Measurements from ENCODE around the gene ORC5.

ORC5 gene

DNA sequence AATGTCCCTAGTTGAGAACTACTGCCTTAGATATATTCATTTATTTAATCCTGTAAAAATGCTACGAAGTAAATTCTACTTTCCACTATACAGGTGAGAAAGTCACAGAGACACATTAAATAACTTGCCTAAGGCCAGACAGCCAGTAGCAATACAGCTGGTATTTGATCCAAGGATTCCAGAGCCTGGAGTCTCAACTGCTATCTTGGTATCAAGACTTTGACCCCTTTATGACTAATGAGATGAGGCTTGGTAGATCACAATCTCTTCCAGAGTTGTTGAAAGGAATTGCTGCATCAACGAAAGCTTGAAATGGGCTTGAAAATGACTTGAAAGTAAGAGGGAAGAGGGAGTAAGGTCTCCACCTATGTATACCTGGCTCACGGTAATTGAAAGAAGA, 83.3 kb downstream of the ORC5 start:
- DNase-seq: no peak

DNA sequence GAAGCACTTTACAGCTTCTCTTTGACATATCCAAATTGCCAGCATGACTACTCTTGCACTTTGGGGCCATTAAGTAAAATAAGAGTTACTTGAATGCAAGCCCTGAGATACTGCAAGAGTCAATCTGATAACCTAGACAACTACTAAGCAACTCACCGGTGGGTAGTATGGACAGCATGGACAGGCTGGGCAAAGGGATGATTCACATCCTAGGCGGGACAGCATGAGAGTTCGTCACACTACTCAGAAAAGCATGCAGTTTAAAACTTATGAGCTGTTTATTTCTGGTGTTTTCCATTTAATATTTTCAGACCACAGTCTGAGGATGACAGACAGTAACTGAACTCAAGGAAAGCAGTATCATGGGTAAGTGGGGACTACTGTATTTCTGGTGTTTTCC, 84.0 kb downstream of the ORC5 start:
- no peak for DNase-seq

DNA sequence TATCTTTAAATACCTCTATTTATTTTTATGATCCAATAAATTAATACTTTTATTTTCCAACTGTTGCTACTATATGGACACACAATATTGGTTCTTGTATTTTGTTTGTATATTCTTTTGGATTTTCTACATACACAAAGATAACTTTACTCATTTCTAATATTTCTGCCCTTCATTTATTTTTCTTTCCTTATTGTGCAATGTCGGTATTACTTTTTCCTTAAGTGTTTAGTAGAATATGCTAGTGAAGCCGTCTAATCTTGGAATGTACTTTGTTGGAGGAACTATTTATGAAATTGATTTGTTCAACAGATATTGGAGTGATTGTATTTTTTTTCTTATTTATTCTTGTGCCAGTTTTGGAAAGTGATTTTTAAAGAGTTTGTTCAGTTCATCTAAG, 94.0 kb downstream of the ORC5 start:
- no peak for DNase-seq

DNA sequence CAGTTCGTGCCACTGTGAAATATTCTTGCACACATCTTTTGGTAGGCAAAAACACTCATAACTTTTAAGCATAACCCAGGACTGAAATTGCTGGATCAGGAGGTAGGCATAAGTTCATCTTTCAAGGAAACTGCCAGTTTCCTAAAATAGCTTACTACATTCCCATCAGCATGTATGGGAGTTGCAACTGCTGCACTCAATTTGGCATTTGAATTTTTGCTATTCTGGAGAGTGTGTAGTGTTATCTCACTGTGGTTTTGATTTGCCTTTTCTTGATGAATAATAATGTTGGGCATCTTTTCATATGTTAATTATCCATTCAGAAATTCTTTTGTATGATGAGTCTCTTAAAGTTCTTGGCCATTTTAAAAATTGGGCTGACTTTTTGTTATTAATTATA, 95.2 kb downstream of the ORC5 start:
- no peak for DNase-seq

DNA sequence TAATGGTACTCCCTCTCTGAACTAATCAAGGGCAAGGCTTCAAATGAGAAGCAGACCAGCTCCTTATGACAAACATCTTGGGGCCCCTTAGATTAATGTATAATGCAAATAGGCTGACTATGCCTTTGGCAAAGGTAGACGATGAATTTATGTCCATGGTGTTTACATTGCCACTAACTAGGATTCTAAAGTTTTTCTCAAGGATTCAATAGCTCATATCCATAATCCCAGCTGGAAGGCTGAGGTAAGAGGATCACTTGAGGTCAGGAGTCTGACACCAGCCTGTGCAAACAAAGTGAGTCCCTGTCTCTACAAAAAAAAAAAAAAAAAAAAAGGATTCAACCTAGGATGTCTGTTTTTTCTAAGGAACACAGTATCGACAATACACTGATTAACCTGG, 96.5 kb downstream of the ORC5 start:
- no peak for DNase-seq

DNA sequence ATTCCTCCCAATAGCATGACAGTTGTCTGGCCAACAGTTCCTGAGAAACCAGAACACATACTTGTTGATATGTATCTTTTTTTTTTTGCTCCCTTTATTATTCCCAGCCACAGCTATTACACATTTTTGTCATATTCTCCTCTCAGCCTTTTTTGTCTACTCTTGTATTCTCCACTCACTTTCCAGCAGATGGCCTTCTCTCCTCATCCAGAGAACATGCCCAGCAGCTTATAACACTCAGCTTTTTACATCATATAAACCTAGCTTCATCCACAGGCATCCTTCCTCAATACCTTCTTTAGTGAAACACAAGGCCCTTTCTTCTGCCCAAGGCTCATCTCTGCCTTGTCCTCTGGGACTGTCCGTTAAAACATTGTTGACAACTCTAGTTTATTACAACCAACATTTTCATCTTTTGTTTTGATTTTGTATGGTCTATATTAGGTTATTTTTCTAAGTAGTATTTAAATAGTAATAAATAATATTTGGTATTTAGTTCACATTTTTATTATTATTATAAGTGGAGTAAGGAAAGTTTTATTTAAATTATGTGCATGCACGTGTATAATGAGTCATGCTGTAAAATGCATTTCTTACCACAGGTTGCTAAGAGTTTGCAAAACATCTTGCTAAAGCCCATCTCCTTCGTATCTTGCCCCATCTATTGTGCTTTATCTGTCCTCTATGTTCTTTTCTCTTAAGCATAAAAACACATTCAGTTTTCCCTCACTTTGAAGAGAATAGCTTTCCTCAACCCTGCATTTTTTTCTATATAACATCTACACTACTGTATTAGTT, 101.5 kb downstream of the ORC5 start:
- no peak for DNase-seq

DNA sequence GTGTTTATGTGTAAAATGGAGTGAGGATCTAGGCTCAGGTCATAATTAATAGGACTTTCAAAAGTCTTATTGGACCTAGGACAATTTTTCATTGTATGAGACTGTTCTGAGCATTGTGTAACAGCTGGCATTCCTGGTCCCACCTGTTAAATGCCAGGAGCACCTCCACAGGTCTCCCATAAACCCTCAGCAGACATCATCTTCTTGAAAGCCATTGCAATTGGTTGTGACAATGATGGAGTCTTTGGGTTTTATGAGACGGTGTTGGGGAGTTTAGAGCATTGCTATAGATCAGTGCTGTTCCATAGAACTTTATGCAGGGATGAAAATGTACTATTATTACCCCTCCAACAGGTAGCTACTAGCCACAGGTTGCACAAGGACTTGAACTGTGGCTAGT, 108.9 kb downstream of the ORC5 start:
- no peak for DNase-seq

DNA sequence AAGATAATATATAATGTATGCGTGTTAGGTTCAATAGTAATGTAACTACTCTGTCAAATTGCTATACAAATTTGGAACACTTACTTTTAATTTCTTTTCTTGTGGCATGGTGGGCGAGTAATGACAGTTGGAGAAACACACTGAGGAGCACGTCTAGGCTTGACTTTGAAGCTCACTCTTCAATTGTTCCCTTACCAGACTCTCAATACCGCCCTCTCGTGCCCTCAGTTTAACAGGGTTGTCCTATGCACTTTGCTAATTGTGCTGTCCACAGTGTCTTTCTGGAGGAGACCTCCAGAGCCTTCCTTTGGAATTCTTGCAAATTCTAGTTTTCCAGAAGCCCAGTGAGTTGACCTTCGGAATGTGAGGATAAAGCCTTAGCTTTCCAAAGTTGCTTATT, 111.1 kb downstream of the ORC5 start:
- no peak for DNase-seq

DNA sequence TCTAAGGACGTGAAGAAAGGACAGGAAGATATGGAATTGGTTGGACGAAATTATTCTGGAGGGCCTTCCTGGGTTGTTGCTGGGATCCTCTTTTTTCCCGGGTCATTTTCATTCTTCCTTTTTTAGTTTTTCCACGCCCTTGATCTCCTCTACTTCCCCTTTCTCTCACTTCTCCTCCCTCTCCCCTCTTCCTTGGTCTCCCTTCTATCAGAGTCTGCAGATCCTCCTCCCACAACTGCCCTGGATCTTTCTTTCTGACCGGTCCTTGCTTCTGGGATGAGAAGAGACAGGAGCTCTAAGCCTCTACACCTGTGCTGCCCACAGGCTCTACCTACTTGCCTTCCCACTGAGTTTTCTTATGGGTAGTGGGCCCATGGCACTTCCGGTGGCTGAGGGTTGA, 114.7 kb downstream of the ORC5 start:
- DNase-seq: no peak

DNA sequence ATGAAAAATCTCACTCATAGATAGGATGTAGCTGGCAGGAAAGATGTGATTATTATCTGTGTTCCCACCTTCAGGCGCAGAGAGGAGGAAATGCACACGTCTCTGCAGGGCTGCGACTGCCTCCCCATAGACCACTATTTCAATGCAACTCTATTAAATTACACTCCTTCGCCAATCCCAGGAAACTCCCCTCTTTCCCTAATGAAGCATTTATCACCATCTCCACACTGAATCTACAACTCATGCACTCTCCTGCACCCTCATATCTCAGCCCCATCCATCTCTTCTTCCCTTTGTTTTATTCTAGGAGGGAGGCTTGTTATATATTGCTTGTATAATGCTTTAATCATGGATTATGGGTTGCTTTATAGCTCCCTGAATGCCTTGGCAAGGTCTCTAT, 116.6 kb downstream of the ORC5 start:
- no peak for DNase-seq

DNA sequence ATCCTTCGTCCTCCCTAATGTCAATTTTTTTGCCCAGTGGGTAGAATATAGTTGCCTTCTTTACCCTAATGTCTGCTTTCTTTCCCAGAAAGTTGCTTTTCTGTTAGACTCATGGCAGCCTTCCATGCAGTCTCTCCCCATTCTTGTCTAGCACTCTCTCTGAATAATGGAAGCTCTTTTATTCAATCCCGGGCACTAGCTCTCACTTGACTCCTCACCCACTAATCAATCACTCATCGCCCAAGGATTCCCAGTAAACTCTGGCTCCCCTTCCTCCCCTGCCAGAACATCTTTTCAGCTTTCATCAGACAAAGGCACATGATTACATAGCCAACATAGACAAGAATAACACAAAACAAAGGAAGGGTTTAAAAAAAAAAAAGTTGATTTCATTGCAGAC, 118.2 kb downstream of the ORC5 start:
- no peak for DNase-seq

DNA sequence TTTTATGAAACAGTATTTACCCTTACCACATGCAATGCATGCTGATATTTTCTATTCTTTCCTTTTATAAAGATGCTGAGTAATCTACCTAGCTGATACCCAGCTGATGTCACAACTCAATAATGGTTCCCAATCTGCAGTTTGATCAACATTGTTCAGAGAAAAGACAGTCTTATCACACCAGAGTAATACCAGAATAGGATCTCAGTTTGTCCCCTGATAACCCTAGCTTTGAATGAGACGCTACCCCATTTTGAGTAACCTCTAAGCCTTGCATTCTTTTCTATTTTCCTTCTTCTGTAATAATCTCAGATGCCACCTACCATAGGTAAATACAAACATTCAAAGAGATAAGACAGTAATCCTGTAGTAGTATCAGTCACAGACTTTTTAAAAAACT, 118.8 kb downstream of the ORC5 start:
- DNase-seq: no peak
